Measurements from ENCODE around the gene NXPE4.

The NXPE4 gene

GRCh38 chr11:114563077-114563476, 32.5 kb downstream of the NXPE4 start:
- H3K27ac ChIP-seq = no peak overlapping the region
- DNase-seq (ENCODE audit: low read depth, low spot score) = no peak

- no peak for DNase-seq (ENCODE audit: low read depth, low spot score)
- H3K27ac ChIP-seq = no peak overlapping the region
Measured at GRCh38 chr11:114562166-114562916, 33.2 kb downstream of the NXPE4 start.

GRCh38 chr11:114559425-114560310, 35.9 kb downstream of the NXPE4 start, which contains the start of gene NXPE1:
Gene NXPE1, minus strand, starts transcription at chr11:114559881. Its CDS starts 8,680 bp downstream, at chr11:114551201.
- H3K27ac ChIP-seq = no peak within 1 kb of the TSS
- DNase-seq (ENCODE audit: low read depth, low spot score) = no peak

- DNase-seq (ENCODE audit: low read depth, low spot score) = no peak
- no peak overlapping the region for H3K27ac ChIP-seq
Measured at GRCh38 chr11:114556135-114556534, 39.5 kb downstream of the NXPE4 start.

- no peak for DNase-seq (ENCODE audit: low read depth, low spot score)
- peak overlapping the region; percentile 7 for H3K27ac ChIP-seq
Measured at GRCh38 chr11:114553642-114554041, 41.9 kb downstream of the NXPE4 start.

- H3K27ac ChIP-seq = no peak overlapping the region
- no peak for DNase-seq (ENCODE audit: low read depth, low spot score)
Measured at GRCh38 chr11:114551060-114551459, 44.5 kb downstream of the NXPE4 start.

GRCh38 chr11:114525682-114526081, 69.9 kb downstream of the NXPE4 start:
- H3K27ac ChIP-seq = no peak overlapping the region
- DNase-seq (ENCODE audit: low read depth, low spot score) = no peak

- no peak for DNase-seq (ENCODE audit: low read depth, low spot score)
- H3K27ac ChIP-seq = no peak overlapping the region
Measured at GRCh38 chr11:114524122-114524521, 71.5 kb downstream of the NXPE4 start.

- no peak overlapping the region for H3K27ac ChIP-seq
- no peak for DNase-seq (ENCODE audit: low read depth, low spot score)
Measured at GRCh38 chr11:114522818-114523217, 72.8 kb downstream of the NXPE4 start.
